ENCODE measurements around the gene GCH1.
A peak's percentile ranks its signal among the peaks of the same experiment; 100 is the strongest.
"Not testable (repeated sequence)": the region's sequence is repeated elsewhere in the genome, so short reads cannot be mapped to it uniquely, and the experiment has no call there.

Gene GCH1, protein sequence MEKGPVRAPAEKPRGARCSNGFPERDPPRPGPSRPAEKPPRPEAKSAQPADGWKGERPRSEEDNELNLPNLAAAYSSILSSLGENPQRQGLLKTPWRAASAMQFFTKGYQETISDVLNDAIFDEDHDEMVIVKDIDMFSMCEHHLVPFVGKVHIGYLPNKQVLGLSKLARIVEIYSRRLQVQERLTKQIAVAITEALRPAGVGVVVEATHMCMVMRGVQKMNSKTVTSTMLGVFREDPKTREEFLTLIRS

DNA sequence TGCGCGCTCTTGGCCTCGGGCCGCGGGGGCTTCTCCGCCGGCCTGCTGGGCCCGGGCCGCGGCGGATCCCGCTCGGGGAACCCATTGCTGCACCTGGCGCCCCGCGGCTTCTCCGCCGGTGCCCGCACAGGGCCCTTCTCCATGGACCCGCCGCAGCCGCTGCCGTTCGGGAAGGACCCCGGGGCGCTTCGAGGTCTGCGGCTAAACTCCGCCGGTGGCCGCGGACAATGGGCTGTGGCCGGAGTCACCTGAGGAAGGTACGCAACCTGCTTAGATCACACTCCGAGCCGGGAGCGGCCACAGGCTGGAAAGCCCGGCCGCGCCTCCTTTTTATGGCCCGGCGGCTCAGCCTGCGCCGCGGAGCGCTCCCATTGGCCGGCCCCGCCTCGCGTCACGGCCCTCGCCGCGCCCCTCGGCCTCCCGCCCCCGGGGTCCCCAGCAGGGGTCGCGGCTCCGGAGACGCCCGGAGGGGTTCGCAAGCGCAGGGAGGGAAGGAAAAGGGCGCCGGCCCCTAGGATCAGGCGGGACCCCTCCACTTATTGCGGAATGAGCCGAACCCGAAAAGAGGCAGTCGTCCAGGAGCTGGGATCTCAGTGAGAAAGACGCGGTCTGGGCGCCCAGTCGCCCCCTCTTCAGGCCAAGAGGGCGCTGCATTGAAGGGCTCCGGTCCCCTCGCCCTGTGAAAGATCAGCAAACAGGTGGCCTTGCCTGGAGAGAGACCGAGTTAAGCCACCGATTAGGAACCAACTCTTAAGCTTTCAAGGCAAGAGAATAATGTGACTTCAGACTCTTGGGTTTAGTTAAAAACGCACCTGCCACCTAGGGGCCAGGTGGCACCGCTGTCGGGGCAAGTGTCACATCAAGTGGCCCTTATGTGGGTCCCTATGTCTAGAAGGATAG is at the start of gene GCH1:
Gene GCH1, minus strand, starts transcription at position 306 of the 900 bp plus-strand sequence. Its CDS starts 163 bp downstream, at position 143.
- DNase-seq, result peak; percentile 73

GRCh38 chr14:54947230-54947629 is 44.6 kb upstream of the GCH1 start:
- DNase-seq, result no peak

DNA sequence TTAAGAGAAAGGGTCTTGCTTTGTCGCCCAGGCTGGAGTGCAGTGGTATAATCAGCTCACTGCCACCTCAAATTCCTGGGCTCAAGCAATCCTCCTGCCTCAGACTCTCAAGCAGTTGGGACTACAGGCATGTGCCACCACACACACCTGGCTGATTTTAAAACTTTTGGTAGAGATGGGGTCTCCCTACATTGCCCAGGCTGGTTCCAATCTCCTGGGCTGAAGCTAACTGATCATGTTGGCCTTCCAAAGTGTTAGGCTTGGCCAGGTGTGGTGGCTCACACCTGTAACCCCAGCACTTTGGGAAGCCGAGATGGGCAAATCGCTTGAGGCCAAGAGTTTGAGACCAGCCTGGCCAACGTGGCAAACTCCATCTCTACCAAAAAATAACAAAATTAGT is 43.9 kb upstream of the GCH1 start:
- DNase-seq, result no peak

- DNase-seq, result no peak
These were observed 42.2 kb upstream of the GCH1 start for GRCh38 chr14:54944737-54945391.

DNA sequence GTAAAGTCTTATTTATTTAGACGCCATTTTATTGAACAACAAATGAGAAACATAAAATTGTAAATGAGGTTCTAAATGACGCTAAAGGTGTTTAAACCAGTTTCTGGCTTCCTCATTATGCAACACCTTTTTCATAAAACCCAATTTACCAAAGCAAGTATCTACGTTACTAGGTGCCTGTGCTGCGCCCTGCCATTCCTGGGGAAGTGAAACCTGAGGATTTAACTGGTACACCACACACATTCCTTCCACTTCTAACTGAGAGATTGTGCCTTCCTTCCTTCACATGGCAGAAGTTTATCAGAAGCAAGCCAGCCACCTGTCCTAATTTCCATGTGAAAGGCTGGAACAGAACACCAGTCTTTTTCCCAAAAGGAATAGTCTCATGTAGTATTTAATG is 40.3 kb upstream of the GCH1 start:
- no peak for DNase-seq

GRCh38 chr14:54936816-54937215 is 34.2 kb upstream of the GCH1 start:
- no peak for DNase-seq

DNA sequence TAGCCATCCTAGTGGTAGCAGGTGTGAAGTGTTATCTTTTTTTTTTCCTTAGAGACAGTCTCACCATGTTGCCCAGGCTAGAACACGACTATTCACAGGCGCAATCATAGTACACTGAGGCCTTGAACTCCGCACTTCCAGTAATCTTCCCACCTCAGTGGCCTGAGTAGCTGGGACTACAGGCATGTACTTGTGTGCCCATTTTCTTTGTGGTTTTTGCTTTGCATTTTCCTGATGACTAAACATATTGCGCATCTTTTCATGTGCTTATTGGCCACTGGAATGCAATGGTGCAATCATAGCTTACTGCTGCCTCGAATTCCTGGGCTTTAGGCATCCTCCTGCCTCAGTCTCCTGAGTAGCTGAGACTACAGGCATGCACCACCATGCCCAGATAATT is 33.3 kb upstream of the GCH1 start:
- no peak for DNase-seq

- no peak for DNase-seq
These were observed 32.5 kb upstream of the GCH1 start for GRCh38 chr14:54935100-54935499.

DNA sequence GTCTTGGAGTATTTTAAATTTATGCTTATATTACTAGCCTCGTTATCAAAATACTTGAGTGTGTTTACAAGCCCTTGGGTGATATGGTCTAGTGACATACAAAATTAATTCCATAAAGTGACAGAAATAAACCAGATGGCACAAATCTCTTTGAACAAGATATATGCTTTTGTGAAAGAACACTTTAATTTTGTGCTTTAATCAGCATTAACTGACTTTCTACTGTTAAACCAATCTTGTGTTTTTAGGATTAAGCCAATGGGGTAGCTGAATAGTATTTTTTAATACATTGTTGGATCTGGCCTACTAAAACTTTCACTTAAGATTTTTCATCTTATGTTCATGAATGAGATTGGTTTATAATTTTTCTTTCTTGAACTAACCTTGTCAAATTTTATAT is 30.4 kb upstream of the GCH1 start:
- no peak for DNase-seq

DNA sequence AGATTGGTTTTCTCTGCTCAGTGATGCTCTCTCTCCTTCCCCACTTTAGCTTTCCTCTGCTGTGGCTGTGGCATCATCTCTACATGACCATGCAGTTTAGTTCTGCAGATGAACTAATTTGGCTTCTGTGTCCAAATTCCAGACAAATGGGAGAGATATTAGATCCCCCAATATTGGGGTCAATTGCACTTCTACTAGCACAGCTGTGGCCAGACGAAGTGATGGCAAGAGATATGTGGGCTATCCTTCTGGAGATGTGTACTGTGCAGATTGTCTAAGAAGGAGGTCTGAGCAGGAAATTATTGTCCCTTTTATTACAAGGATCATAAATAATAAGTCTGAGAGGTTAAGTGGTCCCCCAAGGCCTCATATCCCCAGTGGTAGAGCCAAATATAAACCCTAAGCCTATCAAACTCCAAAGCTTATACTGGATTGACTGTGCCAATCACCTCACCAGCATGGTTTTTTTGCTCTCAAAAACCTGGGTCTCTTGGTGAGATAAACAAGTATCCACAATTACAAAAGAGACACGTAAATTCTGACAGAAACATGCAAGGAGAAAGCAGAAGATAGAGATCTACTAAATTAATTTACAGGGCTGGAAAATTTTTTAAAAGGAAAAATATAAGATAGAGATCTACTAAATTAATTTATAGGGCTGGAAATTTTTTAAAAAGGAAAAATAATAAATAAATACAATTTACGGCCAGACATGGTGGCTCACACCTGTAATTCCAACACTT is 29.1 kb upstream of the GCH1 start:
- DNase-seq, result no peak

GRCh38 chr14:54931101-54931500 is 28.5 kb upstream of the GCH1 start:
- DNase-seq, result no peak

DNA sequence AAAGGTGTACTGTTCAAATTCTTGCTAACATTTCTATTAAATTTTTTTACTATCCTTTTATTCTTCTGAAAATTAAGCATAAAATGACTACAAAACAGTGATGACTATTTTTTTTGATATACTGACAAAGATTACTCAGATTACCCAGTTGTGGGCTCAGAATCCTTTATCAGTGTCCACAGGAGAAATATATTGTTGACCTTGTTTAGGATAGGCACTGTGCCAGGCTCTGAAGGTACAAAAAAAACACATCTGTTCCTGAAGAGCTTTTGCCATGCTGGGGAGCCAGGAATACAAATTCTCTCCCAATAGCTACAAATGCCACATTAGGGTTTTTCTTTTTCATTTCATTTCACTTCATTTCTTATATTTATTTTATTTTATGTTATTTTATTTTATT is 26.9 kb upstream of the GCH1 start:
- no peak for DNase-seq

- DNase-seq, result no peak
These were observed 25.6 kb upstream of the GCH1 start for GRCh38 chr14:54928216-54928615.

- DNase-seq, result no peak
These were observed 24.9 kb upstream of the GCH1 start for GRCh38 chr14:54927551-54927950.

DNA sequence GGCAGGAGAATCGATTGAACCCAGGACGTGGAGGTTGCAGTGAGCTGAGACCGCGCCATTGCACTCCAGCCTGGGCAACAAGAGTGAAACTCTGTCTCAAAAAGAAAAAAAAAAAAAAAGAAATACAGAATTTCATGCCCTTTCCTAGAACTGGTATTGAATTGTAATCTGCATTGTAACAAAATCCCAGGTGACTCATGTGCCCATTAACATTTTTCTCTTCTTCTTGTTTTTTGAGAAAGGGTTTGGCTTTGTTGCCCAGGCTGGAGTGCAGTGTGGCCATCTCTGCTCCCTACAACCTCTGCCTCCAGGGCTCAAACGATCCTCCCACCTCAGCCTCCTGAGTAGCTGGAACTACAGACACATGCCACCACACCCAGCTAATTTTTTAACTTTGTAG is 23.9 kb upstream of the GCH1 start:
- DNase-seq, result not testable (repeated sequence)

DNA sequence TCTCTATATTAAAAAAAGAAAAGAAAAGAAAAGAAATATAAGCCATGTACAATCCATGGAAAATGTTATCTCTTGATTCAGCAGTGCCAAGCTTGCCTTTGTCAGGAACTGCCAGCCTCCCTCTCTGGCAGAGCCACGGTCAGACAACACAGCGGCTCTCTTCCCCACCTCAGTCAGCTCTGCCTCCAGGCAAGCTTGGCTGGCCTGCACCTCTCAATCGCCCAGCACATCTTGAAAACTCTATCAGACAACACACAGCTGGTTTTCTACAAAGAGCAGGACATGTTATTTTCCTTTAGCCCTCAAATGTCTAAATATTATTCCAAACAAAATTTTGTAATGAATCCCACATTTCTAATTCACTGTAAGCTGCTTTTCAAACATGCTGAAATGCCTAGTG is 20.0 kb upstream of the GCH1 start:
- no peak for DNase-seq

DNA sequence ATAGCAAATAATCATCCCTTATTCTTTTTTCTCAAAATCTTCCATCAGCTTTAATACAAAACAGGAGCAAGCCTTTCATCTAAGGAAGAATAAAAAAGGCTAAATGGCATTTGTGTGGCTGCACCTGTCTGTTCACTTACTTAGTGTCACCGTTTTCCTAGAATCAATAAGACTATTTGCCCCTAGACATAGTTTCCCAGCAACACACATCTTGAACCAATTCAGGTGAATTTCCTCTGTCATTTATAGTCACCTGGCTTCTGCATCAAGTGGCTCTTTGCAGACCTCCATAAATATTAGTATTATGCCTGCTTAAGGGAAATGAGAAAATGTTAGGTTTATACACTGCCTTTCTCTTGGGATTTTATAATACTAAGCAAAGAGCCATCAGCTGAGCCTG is 17.4 kb upstream of the GCH1 start:
- DNase-seq, result no peak

DNA sequence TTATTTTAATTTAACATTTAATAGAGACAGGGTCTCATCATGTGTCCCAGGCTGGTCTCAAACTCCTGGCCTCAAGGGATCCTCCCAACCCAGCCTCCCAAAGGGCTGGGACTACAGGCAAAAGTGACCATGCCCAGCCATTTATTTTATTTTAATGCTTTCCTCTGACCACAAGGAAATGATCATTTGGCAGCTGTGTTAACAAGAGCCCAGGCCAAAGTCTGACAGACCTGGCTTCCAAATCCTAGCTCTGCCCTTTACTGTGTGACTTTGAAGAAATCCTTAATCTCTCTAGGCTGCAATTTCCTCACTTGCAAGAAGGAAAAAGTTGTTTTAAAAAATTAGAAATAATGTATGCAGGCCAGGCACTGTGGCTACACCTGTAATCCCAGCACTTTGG is 16.7 kb upstream of the GCH1 start:
- DNase-seq, result no peak

DNA sequence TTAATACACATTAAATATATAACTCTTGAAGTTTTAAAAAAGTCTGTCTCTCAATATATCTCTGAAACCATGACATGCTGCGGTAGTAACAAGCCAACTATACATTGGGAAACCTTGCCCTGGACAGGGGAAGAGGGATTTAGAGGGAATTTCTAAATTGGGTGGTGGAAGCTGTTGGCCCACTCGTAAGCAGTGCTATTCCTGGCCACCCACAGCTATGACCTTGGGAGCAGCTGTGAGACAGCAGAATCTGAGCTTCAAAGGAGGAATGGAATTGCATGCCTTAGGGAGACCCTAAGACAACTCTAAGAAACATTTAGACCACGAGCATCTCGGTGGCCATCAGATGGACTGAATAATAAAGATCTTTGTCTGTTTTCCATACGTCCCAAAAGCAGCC is 15.8 kb upstream of the GCH1 start:
- no peak for DNase-seq

- DNase-seq, result no peak
These were observed 13.5 kb upstream of the GCH1 start for GRCh38 chr14:54916101-54916500.

GRCh38 chr14:54909817-54910558 is 7.4 kb upstream of the GCH1 start:
- DNase-seq, result no peak

- not testable (repeated sequence) for DNase-seq
These were observed 6.3 kb upstream of the GCH1 start for GRCh38 chr14:54908973-54909372.
